ENCODE measurements around the gene SMIM5. TPM values are rescaled to one million over a fixed set of nuclear protein-coding genes. Genes with fewer than 3 reads are reported as not detected.

The SMIM5 gene
- polyA plus RNA-seq, 3 donors = 0.15 to 3.3 (median 0.43) TPM

DNA sequence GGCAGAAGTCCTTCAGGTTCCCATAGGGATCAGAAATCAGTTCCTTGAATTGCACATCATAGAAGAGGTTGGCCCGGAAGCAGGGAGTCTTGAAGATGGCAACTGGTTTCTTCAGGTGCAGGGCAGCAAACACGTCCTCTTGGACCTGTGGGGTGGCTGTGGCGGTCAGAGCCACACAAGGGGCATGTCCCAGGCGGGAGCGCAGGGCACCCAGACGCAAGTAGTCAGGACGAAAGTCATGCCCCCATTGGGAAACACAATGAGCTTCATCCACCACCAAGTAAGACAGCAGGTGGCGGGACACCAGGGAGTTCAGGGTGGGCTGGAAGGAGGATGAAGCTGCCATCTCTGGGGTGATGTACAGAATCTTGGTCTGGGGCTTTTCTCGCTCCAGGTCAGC is 29.3 kb downstream of the SMIM5 start:
- no peak overlapping the region for H3K27ac ChIP-seq (ENCODE audit: low read depth in 1 of 2, low read length in 2 of 2)
- H3K9me3 ChIP-seq (replicated peaks in 1 of 2; ENCODE audit: control insufficient read depth in 1 of 2, insufficient read depth in 1 of 2, low read length in 2 of 2) = no peaks in the 10 kb centered on the region
- Mint-ChIP-seq H3K9me3 (no peaks in the 10 kb centered on the region), H3K27me3 (ENCODE audit: low read depth in 3 of 3) (peaks cover 0 to 2% (median 0%) of the 10 kb centered on the region in 3 donors), H3K36me3 (peaks cover 31 to 51% of the 10 kb centered on the region in 2 donors), H3K4me3 (no peak overlapping the region), H3K4me1 (peaks cover 8% of the 10 kb centered on the region), H3K27ac (peak overlapping the region in 1 of 7 donors; percentile 58)
- no peaks in the 10 kb centered on the region for H4K20me1 ChIP-seq (ENCODE audit: insufficient read depth, low read length)
- H3K4me3 ChIP-seq (replicated peaks in 1 of 3; ENCODE audit: low read depth in 2 of 3, low read length in 3 of 3) = no peak overlapping the region
- TF ChIP-seq, protein P1, sequence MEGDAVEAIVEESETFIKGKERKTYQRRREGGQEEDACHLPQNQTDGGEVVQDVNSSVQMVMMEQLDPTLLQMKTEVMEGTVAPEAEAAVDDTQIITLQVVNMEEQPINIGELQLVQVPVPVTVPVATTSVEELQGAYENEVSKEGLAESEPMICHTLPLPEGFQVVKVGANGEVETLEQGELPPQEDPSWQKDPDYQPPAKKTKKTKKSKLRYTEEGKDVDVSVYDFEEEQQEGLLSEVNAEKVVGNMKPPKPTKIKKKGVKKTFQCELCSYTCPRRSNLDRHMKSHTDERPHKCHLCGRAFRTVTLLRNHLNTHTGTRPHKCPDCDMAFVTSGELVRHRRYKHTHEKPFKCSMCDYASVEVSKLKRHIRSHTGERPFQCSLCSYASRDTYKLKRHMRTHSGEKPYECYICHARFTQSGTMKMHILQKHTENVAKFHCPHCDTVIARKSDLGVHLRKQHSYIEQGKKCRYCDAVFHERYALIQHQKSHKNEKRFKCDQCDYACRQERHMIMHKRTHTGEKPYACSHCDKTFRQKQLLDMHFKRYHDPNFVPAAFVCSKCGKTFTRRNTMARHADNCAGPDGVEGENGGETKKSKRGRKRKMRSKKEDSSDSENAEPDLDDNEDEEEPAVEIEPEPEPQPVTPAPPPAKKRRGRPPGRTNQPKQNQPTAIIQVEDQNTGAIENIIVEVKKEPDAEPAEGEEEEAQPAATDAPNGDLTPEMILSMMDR (IDR thresholded peaks at IDR 0.05) = no peak
- intact Hi-C loops (cut with micrococcal nuclease) = loop anchor here (10.0 kb wide), 2 partner anchors 182 to 788 kb away; partner anchors contain the start of genes FDXR (in 1 of the 2) and UNC13D (in 1 of the 2)
- WGBS (ENCODE audit: insufficient coverage) = 93% methylated on average over 8 of the region's 9 CpGs
- no peak overlapping the region for H2AFZ ChIP-seq (ENCODE audit: insufficient read depth, low read depth, low read length, poor library complexity, severe bottlenecking)
- H3K9ac ChIP-seq (ENCODE audit: insufficient read depth, low read length, poor library complexity, severe bottlenecking) = no peak overlapping the region
- H3K27me3 ChIP-seq (ENCODE audit: control insufficient read depth in 2 of 2, insufficient read depth in 2 of 2, low read length in 2 of 2) = no peaks in the 10 kb centered on the region
- H3K36me3 ChIP-seq (replicated peaks in 1 of 2; ENCODE audit: control insufficient read depth in 1 of 2, insufficient read depth in 2 of 2, low read length in 2 of 2) = peaks cover 34 to 51% of the 10 kb centered on the region in 2 donors
- H3K4me1 ChIP-seq (ENCODE audit: control insufficient read depth in 1 of 2, insufficient read depth in 2 of 2, low read length in 2 of 2) = peaks cover 9 to 12% of the 10 kb centered on the region in 2 donors
- peaks cover 13% of the 10 kb centered on the region for H3K79me2 ChIP-seq (ENCODE audit: insufficient read depth, low read length)
- no peak for DNase-seq
- H3K4me2 ChIP-seq (replicated peaks; ENCODE audit: extremely low read depth, low read length, poor library complexity, severe bottlenecking) = no peak overlapping the region

DNA sequence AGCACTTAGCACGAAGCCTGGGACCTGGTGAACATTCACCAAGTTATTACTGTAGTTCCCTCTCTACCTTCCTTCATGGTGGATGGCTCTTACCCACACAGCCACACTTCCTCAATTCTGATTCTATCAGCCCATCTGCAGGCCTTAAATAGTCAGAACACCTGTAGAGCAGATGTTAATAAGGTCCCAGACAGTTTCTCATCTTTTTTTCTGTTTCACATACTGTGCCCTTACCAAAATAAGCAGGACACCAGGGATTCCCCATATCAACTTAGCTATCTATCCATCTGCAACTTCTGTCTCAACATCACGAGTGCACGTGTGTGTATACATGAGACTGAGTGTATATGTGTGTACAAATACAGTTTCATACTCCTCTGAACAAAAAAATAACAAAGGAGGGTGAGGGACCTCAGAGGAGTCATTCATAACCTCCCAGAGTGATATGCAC is 30.9 kb downstream of the SMIM5 start:
- TF ChIP-seq, protein P1 (IDR thresholded peaks at IDR 0.05) = no peak
- H3K4me3 ChIP-seq (replicated peaks in 1 of 3; ENCODE audit: low read depth in 2 of 3, low read length in 3 of 3) = no peak overlapping the region
- peaks cover 8% of the 10 kb centered on the region for H3K4me1 Mint-ChIP-seq
- H2AFZ ChIP-seq (ENCODE audit: insufficient read depth, low read depth, low read length, poor library complexity, severe bottlenecking) = no peak overlapping the region
- intact Hi-C loops (cut with micrococcal nuclease) = loop anchor here (10.0 kb wide), 2 partner anchors 181 to 789 kb away; partner anchors contain the start of genes FDXR (in 1 of the 2) and UNC13D (in 1 of the 2)
- no peak overlapping the region for H3K27ac ChIP-seq (ENCODE audit: low read depth in 1 of 2, low read length in 2 of 2)
- no CpG with 5 or more reads among the region's 3 CpGs for WGBS (ENCODE audit: insufficient coverage)
- H3K27ac Mint-ChIP-seq = no peak overlapping the region
- no peaks in the 10 kb centered on the region for H3K27me3 ChIP-seq (ENCODE audit: control insufficient read depth in 2 of 2, insufficient read depth in 2 of 2, low read length in 2 of 2)
- no peaks in the 10 kb centered on the region for H3K9me3 ChIP-seq (replicated peaks in 1 of 2; ENCODE audit: control insufficient read depth in 1 of 2, insufficient read depth in 1 of 2, low read length in 2 of 2)
- H4K20me1 ChIP-seq (ENCODE audit: insufficient read depth, low read length) = no peaks in the 10 kb centered on the region
- no peak overlapping the region for H3K4me3 Mint-ChIP-seq
- H3K4me2 ChIP-seq (replicated peaks; ENCODE audit: extremely low read depth, low read length, poor library complexity, severe bottlenecking) = no peak overlapping the region
- peaks cover 0 to 2% (median 0%) of the 10 kb centered on the region in 3 donors for H3K27me3 Mint-ChIP-seq (ENCODE audit: low read depth in 3 of 3)
- H3K4me1 ChIP-seq (ENCODE audit: control insufficient read depth in 1 of 2, insufficient read depth in 2 of 2, low read length in 2 of 2) = peaks cover 17 to 22% of the 10 kb centered on the region in 2 donors
- no peaks in the 10 kb centered on the region for H3K9me3 Mint-ChIP-seq
- DNase-seq = no peak
- no peak overlapping the region for H3K9ac ChIP-seq (ENCODE audit: insufficient read depth, low read length, poor library complexity, severe bottlenecking)
- H3K36me3 ChIP-seq (replicated peaks in 1 of 2; ENCODE audit: control insufficient read depth in 1 of 2, insufficient read depth in 2 of 2, low read length in 2 of 2) = peaks cover 36 to 47% of the 10 kb centered on the region in 2 donors
- peaks cover 35 to 52% of the 10 kb centered on the region in 2 donors for H3K36me3 Mint-ChIP-seq
- H3K79me2 ChIP-seq (ENCODE audit: insufficient read depth, low read length) = peaks cover 29% of the 10 kb centered on the region

Data from CD14-positive monocyte (primary cell).